NCI-H2171 (cell line): ENCODE data around the gene CISTR.
"Not testable (repeated sequence)": the region's sequence is repeated elsewhere in the genome, so short reads cannot be mapped to it uniquely, and the experiment has no call there.

Experiments
- DNase-seq: peaks from one replicate; lab custom pipeline; 2025; lab: John Stamatoyannopoulos, UW

The CISTR gene

GRCh38 chr12:53762793-53763192, 11.0 kb upstream of the CISTR start:
- not testable (repeated sequence) for DNase-seq

- DNase-seq, result no peak
These were observed 9.5 kb upstream of the CISTR start for GRCh38 chr12:53761306-53761705.

GRCh38 chr12:53759261-53759660, 7.5 kb upstream of the CISTR start:
- no peak for DNase-seq

GRCh38 chr12:53758730-53759103, 6.9 kb upstream of the CISTR start:
- no peak for DNase-seq

- DNase-seq, result no peak
These were observed 6.4 kb upstream of the CISTR start for GRCh38 chr12:53758081-53758729.

- no peak for DNase-seq
These were observed 5.5 kb upstream of the CISTR start for GRCh38 chr12:53757101-53757770.

GRCh38 chr12:53756300-53757100, 4.7 kb upstream of the CISTR start:
- no peak for DNase-seq

- no peak for DNase-seq
These were observed 4.1 kb upstream of the CISTR start for GRCh38 chr12:53755893-53756292.

- DNase-seq, result no peak
These were observed 3.7 kb upstream of the CISTR start for GRCh38 chr12:53755451-53755891.

GRCh38 chr12:53754633-53755264, 3.0 kb upstream of the CISTR start:
- peak; percentile 58 for DNase-seq

- no peak for DNase-seq
These were observed 2.4 kb upstream of the CISTR start for GRCh38 chr12:53754188-53754585.

GRCh38 chr12:53752621-53753020, 842 bp upstream of the CISTR start:
- DNase-seq, result no peak

GRCh38 chr12:53752192-53752601, 418 bp upstream of the CISTR start:
- no peak for DNase-seq

GRCh38 chr12:53750812-53751335, 905 bp downstream of the CISTR start:
- DNase-seq, result peak; percentile 68

- DNase-seq, result peak; percentile 68
These were observed 1.6 kb downstream of the CISTR start for GRCh38 chr12:53749986-53750811.

GRCh38 chr12:53748072-53748840, 3.5 kb downstream of the CISTR start:
- no peak for DNase-seq

GRCh38 chr12:53747095-53747494, 4.7 kb downstream of the CISTR start:
- DNase-seq, result no peak

GRCh38 chr12:53746592-53747092, 5.1 kb downstream of the CISTR start:
- peak; percentile 81 for DNase-seq

- DNase-seq, result no peak
These were observed 7.0 kb downstream of the CISTR start for GRCh38 chr12:53744751-53745150.

- no peak for DNase-seq
These were observed 7.7 kb downstream of the CISTR start for GRCh38 chr12:53744130-53744441.
